SU-DHL-6 (cell line): ENCODE data around the gene CARD14.

Experiments
- CTCF ChIP-seq: fragments of 200-600 bp; sonication (generic); IDR thresholded peaks from one replicate; pipeline ENCODE4 v1.5.1; 2017; ENCODE audit warnings: antibody characterized with exemption, mild to moderate bottlenecking, low read length, moderate library complexity; ENCODE audit not compliant: insufficient read depth, poor library complexity, severe bottlenecking
- EZH2phosphoT487 ChIP-seq: fragments of 200-600 bp; sonication (generic), shearing (Covaris generic); conservative IDR thresholded peaks from 2 replicates; pipeline ENCODE4 v1.6.1; 2018; ENCODE audit warnings: mild to moderate bottlenecking, antibody characterized with exemption, low read length, moderate library complexity, mixed read lengths

GRCh38 chr17:80252871-80253270 is 83.0 kb downstream of the CARD14 start:
- TF ChIP-seq CTCF (peak; percentile 60), EZH2phosphoT487 (no peak)
